GM13976 (cell line): ENCODE results near the gene FAM234A.
A peak's percentile ranks its signal among the peaks of the same experiment; 100 is the strongest.

Source experiments
- DNase-seq: peaks from one replicate; pipeline ENCODE4 v3.0.0; 2012; ENCODE audit warnings: low spot score
- in situ Hi-C: fragments of 300-500 bp; cut with MboI; formaldehyde crosslinking; loops from one replicate; pipeline ENCODE4 v1.12.0; 2022; ENCODE audit warnings: low sequenced_read_pairs, mixed read lengths, inconsistent platforms; ENCODE audit not compliant: unreplicated experiment
- TF ChIP-seq, protein P1 (sequence below): IDR thresholded peaks from 2 replicates; pipeline ENCODE4 v1.5.1; 2012; ENCODE audit warnings: borderline replicate concordance, mild to moderate bottlenecking; ENCODE audit not compliant: insufficient read depth; ENCODE audit errors: extremely low read depth, missing control alignments, control extremely low read depth

FAM234A gene

DNA sequence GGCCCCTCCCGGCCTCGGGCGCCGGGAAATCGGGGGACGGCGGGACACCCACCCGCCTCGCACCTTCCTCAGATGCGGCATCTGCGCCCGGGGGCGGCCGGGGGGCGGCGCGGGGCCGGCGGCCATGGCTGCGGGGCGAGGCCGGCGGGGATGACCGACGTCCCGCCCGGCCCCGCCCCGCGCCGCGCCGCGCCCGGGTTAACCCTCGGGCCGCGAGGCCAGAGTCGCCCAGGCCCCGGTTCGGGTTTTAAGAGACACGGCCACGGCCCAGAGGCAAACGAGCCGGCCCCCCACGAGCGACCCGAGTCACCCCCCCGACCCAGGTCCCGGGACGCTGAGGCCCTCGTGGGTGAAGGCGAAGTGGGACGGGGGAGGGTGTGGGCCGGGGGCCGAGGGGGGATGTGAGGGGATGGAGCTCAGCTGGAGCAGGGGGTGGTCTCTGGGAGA, 41.2 kb downstream of the FAM234A start, which contains the start of gene RGS11:
Gene RGS11, minus strand, starts transcription at position 159 of the 447 bp plus-strand sequence. Its CDS starts 33 bp downstream, at position 126.
- TF ChIP-seq, protein P1, sequence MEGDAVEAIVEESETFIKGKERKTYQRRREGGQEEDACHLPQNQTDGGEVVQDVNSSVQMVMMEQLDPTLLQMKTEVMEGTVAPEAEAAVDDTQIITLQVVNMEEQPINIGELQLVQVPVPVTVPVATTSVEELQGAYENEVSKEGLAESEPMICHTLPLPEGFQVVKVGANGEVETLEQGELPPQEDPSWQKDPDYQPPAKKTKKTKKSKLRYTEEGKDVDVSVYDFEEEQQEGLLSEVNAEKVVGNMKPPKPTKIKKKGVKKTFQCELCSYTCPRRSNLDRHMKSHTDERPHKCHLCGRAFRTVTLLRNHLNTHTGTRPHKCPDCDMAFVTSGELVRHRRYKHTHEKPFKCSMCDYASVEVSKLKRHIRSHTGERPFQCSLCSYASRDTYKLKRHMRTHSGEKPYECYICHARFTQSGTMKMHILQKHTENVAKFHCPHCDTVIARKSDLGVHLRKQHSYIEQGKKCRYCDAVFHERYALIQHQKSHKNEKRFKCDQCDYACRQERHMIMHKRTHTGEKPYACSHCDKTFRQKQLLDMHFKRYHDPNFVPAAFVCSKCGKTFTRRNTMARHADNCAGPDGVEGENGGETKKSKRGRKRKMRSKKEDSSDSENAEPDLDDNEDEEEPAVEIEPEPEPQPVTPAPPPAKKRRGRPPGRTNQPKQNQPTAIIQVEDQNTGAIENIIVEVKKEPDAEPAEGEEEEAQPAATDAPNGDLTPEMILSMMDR: no peak
- DNase-seq: no peak
- in situ Hi-C loops: no loop called here

DNA sequence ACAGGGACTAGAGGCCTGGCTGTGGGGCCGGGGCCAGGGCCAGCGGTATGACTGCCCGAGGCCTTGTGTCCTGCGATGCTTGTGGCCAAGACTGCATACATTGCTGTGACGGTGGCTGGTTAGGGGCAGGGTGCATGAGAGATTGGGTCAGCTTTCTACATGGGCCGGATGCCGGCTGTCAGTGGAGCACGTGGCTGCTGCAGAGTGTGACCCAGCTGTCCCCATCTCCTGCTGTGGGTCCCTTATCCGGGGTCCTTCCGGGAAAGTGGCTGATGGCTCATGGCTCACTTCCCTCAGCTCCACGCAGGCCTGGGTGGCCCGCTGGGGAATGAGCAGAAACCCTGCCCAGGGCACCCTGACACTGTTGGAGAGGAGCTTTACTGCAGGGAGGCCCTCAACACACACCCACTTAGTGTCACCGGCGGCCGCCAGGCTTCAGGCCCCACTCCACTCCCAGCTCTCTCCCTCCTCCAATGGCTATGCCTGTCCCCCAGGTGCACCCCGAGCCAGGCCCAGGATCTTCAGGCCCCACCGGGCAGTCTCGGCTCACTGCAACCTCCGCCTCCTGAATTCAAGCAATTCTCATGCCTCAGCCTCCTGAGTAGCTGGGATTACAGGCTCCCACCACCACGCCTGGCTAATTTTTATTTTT, 41.9 kb downstream of the FAM234A start:
- DNase-seq: no peak
- in situ Hi-C loops: no loop called here
- TF ChIP-seq, protein P1: no peak

GRCh38 chr16:278863-279366, 44.3 kb downstream of the FAM234A start:
- in situ Hi-C loops: no loop called here
- DNase-seq: peak; percentile 73
- TF ChIP-seq, protein P1: no peak

- in situ Hi-C loops: no loop called here
Measured at GRCh38 chr16:279531-279930, 44.9 kb downstream of the FAM234A start.

GRCh38 chr16:280005-280460, 45.4 kb downstream of the FAM234A start:
- TF ChIP-seq, protein P1: no peak
- in situ Hi-C loops: no loop called here
- DNase-seq: no peak

More at GRCh38 chr16:279531-279930, 44.9 kb downstream of the FAM234A start:
- DNase-seq: no peak
- TF ChIP-seq, protein P1: no peak

DNA sequence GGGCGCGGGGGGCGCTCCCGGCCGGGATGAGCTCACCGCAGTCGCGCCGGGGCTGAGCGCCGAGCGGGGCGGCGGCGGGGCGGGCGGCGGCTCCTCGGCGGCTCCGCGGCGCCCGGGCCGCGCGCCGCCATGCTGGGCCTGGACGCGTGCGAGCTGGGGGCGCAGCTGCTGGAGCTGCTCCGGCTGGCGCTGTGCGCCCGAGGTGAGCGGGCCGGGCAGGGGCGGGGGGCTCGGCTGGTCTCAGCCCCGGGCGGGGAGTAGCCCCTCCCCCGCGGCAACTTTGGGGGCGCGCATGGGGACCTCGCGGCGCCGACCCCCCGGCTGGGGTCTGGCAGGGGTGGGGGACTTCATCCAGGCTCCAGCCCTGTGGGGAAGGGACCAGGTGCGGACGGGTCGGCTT, 45.9 kb downstream of the FAM234A start, which contains the start of gene ARHGDIG:
Gene ARHGDIG, plus strand, starts transcription at position 40 of the 400 bp plus-strand sequence. Its CDS starts 90 bp downstream, at position 130.
- TF ChIP-seq, protein P1: no peak
- no peak for DNase-seq
- in situ Hi-C loops: no loop called here
